ENCODE results near the gene ABCG8. TPM values are rescaled to one million over a fixed set of nuclear protein-coding genes. Genes with fewer than 3 reads are reported as not detected.

Gene ABCG8
- total RNA-seq, 1 experiment from 2014 or later, result not detected

DNA sequence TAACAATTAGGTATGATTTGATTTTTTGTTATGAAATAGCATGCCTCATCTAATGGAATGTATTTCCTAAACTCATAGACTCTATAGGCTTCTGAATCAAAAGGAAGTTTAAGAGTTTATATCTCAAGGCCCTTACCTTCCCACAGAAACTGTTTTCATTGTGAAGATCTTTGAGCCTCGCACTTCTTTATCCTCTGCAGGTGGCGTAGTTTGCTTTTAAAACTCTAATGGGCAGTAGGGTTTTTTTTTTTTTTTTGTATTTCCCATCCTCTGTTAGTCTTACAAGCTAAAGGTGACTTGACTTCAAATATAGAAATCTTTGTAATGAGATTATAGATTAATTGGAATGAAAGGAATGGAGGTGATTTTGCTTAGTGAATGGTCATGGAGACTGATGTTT, 36.6 kb upstream of the ABCG8 start:
- H3K27ac Mint-ChIP-seq (ENCODE audit: low read depth, unreplicated experiment), result no peak overlapping the region
- ChIA-PET POLR2A (no interaction called here), CTCF (interaction anchor here (0.9 kb wide), 1 partner anchor 196 kb away, joined by 3 read pairs; no protein-coding TSS in a partner anchor)
- TF ChIP-seq, protein P1, sequence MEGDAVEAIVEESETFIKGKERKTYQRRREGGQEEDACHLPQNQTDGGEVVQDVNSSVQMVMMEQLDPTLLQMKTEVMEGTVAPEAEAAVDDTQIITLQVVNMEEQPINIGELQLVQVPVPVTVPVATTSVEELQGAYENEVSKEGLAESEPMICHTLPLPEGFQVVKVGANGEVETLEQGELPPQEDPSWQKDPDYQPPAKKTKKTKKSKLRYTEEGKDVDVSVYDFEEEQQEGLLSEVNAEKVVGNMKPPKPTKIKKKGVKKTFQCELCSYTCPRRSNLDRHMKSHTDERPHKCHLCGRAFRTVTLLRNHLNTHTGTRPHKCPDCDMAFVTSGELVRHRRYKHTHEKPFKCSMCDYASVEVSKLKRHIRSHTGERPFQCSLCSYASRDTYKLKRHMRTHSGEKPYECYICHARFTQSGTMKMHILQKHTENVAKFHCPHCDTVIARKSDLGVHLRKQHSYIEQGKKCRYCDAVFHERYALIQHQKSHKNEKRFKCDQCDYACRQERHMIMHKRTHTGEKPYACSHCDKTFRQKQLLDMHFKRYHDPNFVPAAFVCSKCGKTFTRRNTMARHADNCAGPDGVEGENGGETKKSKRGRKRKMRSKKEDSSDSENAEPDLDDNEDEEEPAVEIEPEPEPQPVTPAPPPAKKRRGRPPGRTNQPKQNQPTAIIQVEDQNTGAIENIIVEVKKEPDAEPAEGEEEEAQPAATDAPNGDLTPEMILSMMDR (IDR thresholded peaks at IDR 0.05; ENCODE audit: unreplicated experiment), result no peak
- H3K36me3 Mint-ChIP-seq (ENCODE audit: insufficient read depth, unreplicated experiment), result peaks cover 31% of the 10 kb centered on the region
- BruUV-seq (replicated peaks), result no TSS peak
- DNase-seq (ENCODE audit: unreplicated experiment), result no peak
- intact Hi-C loops (cut with micrococcal nuclease), result no loop called here
- no peaks in the 10 kb centered on the region for H3K4me1 Mint-ChIP-seq (ENCODE audit: insufficient read depth, unreplicated experiment)
- no peaks in the 10 kb centered on the region for H3K9me3 Mint-ChIP-seq (ENCODE audit: unreplicated experiment)
- no peaks in the 10 kb centered on the region for H3K27me3 Mint-ChIP-seq (ENCODE audit: insufficient read depth, unreplicated experiment)
- no peak overlapping the region for H3K4me3 Mint-ChIP-seq (ENCODE audit: unreplicated experiment)

DNA sequence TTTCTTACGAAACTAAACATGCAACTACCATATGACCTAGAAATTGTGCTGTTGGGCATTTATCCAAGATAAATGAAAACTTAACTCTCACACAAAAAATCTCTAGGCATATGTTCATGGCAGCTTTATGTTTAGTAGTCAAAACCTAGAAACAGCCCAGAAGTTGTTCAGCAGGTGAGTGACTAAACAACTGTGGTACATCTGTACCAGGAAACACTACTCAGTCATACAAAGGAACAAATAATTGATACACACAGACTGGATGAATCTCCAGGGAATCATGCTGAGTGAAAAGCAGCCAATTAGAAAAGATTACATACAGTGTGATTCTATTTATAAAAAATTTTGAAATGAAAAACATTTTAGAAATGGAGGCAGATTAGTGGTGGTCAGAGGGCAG, 35.7 kb upstream of the ABCG8 start:
- Mint-ChIP-seq H3K4me1 (ENCODE audit: insufficient read depth, unreplicated experiment) (no peaks in the 10 kb centered on the region), H3K27ac (ENCODE audit: low read depth, unreplicated experiment) (no peak overlapping the region), H3K4me3 (ENCODE audit: unreplicated experiment) (no peak overlapping the region), H3K27me3 (ENCODE audit: insufficient read depth, unreplicated experiment) (no peaks in the 10 kb centered on the region), H3K9me3 (ENCODE audit: unreplicated experiment) (no peaks in the 10 kb centered on the region), H3K36me3 (ENCODE audit: insufficient read depth, unreplicated experiment) (peaks cover 33% of the 10 kb centered on the region)
- peak; percentile 11 for DNase-seq (ENCODE audit: unreplicated experiment)
- CTCF ChIA-PET, result no interaction called here
- intact Hi-C loops (cut with micrococcal nuclease), result no loop called here
- BruUV-seq (replicated peaks), result no TSS peak
- TF ChIP-seq, protein P1 (IDR thresholded peaks at IDR 0.05; ENCODE audit: unreplicated experiment), result no peak
- POLR2A ChIA-PET, result no interaction called here

DNA sequence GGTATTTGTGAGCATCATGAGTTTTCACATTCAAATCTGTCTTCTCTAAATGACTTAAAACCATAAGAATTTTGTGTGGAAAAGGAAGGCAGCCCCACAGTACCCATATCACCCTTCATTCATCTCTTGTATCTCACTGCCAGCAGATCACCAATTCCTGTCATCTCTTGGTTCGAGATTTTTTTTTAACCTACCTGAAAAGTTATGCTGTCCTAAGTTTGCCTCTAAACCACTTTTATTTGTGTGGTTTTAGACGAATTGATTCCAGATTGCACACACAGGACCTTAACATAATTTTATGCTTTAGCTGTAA, 32.1 kb upstream of the ABCG8 start:
- no peak for DNase-seq (ENCODE audit: unreplicated experiment)
- Mint-ChIP-seq H3K9me3 (ENCODE audit: unreplicated experiment) (no peaks in the 10 kb centered on the region), H3K4me1 (ENCODE audit: insufficient read depth, unreplicated experiment) (no peaks in the 10 kb centered on the region), H3K4me3 (ENCODE audit: unreplicated experiment) (no peak overlapping the region), H3K27ac (ENCODE audit: low read depth, unreplicated experiment) (no peak overlapping the region), H3K36me3 (ENCODE audit: insufficient read depth, unreplicated experiment) (peaks cover 33% of the 10 kb centered on the region), H3K27me3 (ENCODE audit: insufficient read depth, unreplicated experiment) (no peaks in the 10 kb centered on the region)
- BruUV-seq (replicated peaks), result no TSS peak
- TF ChIP-seq, protein P1 (IDR thresholded peaks at IDR 0.05; ENCODE audit: unreplicated experiment), result no peak
- POLR2A ChIA-PET, result no interaction called here
- CTCF ChIA-PET, result no interaction called here
- intact Hi-C loops (cut with micrococcal nuclease), result no loop called here

DNA sequence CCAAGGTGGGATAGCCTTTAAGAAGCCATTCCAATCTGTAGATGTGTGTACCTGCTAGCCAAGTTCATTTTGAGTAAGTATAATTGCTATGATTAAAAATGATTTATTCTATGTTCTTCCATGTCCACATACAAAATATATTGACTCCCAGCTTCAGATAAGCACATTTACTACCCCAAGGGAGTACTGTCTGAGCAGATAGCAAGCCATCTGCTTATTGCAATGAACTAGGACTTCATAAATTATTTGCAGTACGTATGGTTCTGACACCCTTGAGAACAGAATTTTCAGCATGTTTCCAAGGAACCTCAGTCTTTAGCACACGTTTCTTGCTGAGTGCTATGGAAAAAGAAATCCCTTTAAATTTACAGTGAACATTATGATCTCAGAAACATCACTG, 28.3 kb upstream of the ABCG8 start:
- Mint-ChIP-seq H3K9me3 (ENCODE audit: unreplicated experiment) (no peaks in the 10 kb centered on the region), H3K36me3 (ENCODE audit: insufficient read depth, unreplicated experiment) (peaks cover 28% of the 10 kb centered on the region), H3K27me3 (ENCODE audit: insufficient read depth, unreplicated experiment) (no peaks in the 10 kb centered on the region), H3K27ac (ENCODE audit: low read depth, unreplicated experiment) (no peak overlapping the region), H3K4me3 (ENCODE audit: unreplicated experiment) (no peak overlapping the region), H3K4me1 (ENCODE audit: insufficient read depth, unreplicated experiment) (no peaks in the 10 kb centered on the region)
- intact Hi-C loops (cut with micrococcal nuclease), result no loop called here
- no peak for DNase-seq (ENCODE audit: unreplicated experiment)
- POLR2A ChIA-PET, result interaction anchor here (0.8 kb wide), 1 partner anchor 27 kb away, joined by 4 read pairs; no protein-coding TSS in a partner anchor
- CTCF ChIA-PET, result no interaction called here
- BruUV-seq (replicated peaks), result no TSS peak
- TF ChIP-seq, protein P1 (IDR thresholded peaks at IDR 0.05; ENCODE audit: unreplicated experiment), result no peak

Data from MCF 10A (cell line).